ENCODE results near the gene BRWD1. TPM values are rescaled to one million over a fixed set of nuclear protein-coding genes. Genes with fewer than 3 reads are reported as not detected.

BRWD1 gene
- total RNA-seq, 3 donors from 2014 or later = 65.4 to 128 (median 105) TPM

DNA sequence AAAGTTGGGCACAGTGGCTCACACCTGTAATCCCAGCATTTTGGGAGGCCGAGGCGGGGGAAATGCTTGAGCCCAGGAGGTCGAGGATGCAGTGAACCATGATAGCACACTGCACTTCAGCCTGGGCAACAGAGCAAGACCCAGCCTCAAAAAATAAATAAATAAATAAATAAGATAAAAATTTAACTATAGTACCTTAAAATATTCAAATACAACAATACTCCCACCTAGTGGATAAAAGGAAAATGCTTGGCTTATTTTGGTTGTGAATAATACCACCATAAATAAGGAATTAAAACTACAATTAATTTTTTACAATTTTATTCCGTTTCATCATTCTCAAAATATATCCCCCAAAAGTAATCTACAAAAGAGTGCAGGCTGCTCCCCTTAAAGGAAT is 138.3 kb downstream of the BRWD1 start:
- Histone ChIP-seq H3K4me3 (no peak overlapping the region), H3K36me3 (no peaks in the 10 kb centered on the region), H3K4me1 (no peaks in the 10 kb centered on the region), H3K27ac (no peak overlapping the region), H3K9me3 (no peaks in the 10 kb centered on the region), H3K27me3 (no peaks in the 10 kb centered on the region)
- TF ChIP-seq, protein P1, sequence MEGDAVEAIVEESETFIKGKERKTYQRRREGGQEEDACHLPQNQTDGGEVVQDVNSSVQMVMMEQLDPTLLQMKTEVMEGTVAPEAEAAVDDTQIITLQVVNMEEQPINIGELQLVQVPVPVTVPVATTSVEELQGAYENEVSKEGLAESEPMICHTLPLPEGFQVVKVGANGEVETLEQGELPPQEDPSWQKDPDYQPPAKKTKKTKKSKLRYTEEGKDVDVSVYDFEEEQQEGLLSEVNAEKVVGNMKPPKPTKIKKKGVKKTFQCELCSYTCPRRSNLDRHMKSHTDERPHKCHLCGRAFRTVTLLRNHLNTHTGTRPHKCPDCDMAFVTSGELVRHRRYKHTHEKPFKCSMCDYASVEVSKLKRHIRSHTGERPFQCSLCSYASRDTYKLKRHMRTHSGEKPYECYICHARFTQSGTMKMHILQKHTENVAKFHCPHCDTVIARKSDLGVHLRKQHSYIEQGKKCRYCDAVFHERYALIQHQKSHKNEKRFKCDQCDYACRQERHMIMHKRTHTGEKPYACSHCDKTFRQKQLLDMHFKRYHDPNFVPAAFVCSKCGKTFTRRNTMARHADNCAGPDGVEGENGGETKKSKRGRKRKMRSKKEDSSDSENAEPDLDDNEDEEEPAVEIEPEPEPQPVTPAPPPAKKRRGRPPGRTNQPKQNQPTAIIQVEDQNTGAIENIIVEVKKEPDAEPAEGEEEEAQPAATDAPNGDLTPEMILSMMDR (IDR thresholded peaks at IDR 0.05) = peak in 2 of 3 donors; percentile 27 to 30
- no peak for TF ChIP-seq POLR2AphosphoS5 (IDR thresholded peaks at IDR 0.05)
- intact Hi-C loops (cut with DNase I; ENCODE audit: low total_unique reads) = no loop called here
- DNase-seq (ENCODE audit: low spot score in 2 of 2) = no peak

DNA sequence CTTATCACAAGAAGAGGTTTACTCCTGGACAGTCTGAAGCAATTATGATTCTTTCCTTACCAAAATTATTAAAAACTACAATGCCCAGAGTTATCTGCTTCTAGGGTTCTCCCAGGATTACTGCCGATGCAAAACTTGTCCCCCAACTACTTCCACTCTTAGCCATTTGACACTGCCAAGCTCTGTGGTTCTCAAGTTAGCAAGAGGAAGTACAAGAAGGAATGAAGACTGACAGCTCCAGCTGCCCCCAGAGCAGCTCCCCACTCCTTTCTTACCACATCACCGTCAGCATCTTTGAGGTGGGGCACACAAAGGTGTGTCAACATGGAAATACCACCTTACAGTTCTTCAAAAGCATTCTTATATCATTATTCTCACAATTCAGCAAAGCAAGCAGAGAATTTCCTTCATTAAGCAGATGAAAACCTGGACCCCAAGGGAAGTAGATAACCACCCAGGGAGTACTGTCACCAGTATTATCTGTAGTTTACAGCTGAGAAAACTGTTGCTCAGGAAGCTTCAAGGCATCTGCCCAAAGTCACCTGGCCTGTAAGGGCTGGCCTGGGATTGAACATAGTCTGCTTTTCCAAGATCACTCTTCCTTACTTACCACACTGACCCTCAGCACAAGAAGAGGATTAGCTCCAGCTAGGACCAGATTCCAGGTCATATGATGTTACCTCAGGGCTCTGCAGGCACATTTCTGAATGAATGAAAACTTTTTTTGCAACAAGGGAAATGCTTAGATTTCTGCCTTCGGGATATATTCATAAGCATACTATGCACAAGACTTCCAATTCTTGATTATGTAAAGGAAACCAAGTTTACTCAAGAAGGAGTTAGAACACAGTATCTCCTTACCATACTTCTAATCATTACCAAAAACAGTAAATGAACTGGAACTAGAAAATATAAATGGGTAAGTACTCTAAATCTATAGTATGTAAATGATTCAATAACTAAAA is 139.4 kb downstream of the BRWD1 start:
- H3K27me3 ChIP-seq = no peaks in the 10 kb centered on the region
- no peak overlapping the region for H3K4me3 ChIP-seq
- H3K27ac ChIP-seq = no peak overlapping the region
- H3K36me3 ChIP-seq = no peaks in the 10 kb centered on the region
- TF ChIP-seq, protein P1 (IDR thresholded peaks at IDR 0.05) = no peak
- TF ChIP-seq POLR2A (IDR thresholded peaks at IDR 0.05) = no peak
- TF ChIP-seq POLR2AphosphoS5 (IDR thresholded peaks at IDR 0.05) = no peak
- no peaks in the 10 kb centered on the region for H3K9me3 ChIP-seq
- H3K4me1 ChIP-seq = no peaks in the 10 kb centered on the region
- intact Hi-C loops (cut with DNase I; ENCODE audit: low total_unique reads) = no loop called here
- no peak for DNase-seq (ENCODE audit: low spot score in 2 of 2)

GRCh38 chr21:39169906-39170305 is 143.5 kb downstream of the BRWD1 start:
- Histone ChIP-seq H3K27me3 (no peaks in the 10 kb centered on the region), H3K4me1 (no peaks in the 10 kb centered on the region), H3K36me3 (no peaks in the 10 kb centered on the region), H3K4me3 (no peak overlapping the region), H3K9me3 (peaks cover 1 to 3% of the 10 kb centered on the region in 2 donors), H3K27ac (no peak overlapping the region)
- TF ChIP-seq POLR2A (IDR thresholded peaks at IDR 0.05) = no peak
- TF ChIP-seq POLR2AphosphoS5 (IDR thresholded peaks at IDR 0.05) = no peak
- TF ChIP-seq, protein P1 (IDR thresholded peaks at IDR 0.05) = no peak
- no peak for DNase-seq (ENCODE audit: low spot score in 2 of 2)
- intact Hi-C loops (cut with DNase I; ENCODE audit: low total_unique reads) = no loop called here

DNA sequence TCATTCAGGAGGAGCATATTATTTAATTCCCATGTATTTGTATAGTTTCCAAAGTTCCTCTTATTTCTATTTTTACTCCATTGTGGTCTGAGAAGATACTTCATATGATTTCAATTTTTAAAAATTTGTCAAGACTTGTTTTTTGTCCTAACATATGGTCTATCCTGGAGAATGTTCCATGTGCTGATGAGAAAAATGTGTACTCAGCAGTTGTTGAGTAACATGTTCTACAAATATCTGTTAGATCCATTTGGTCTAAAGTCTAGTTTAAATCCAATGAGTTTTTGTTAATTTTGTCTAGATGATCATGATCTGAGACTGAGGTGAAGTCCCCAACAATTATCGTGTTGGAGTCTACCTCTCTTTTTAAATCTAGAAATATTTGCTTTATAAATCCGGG is 144.6 kb downstream of the BRWD1 start:
- no peak for DNase-seq (ENCODE audit: low spot score in 2 of 2)
- no peaks in the 10 kb centered on the region for H3K36me3 ChIP-seq
- intact Hi-C loops (cut with DNase I; ENCODE audit: low total_unique reads) = no loop called here
- no peaks in the 10 kb centered on the region for H3K27me3 ChIP-seq
- no peaks in the 10 kb centered on the region for H3K4me1 ChIP-seq
- H3K4me3 ChIP-seq = no peak overlapping the region
- H3K9me3 ChIP-seq = peaks cover 7 to 14% of the 10 kb centered on the region in 2 donors
- TF ChIP-seq POLR2A (IDR thresholded peaks at IDR 0.05) (no peak), POLR2AphosphoS5 (IDR thresholded peaks at IDR 0.05) (no peak)
- TF ChIP-seq, protein P1 (IDR thresholded peaks at IDR 0.05) = no peak
- H3K27ac ChIP-seq = no peak overlapping the region

DNA sequence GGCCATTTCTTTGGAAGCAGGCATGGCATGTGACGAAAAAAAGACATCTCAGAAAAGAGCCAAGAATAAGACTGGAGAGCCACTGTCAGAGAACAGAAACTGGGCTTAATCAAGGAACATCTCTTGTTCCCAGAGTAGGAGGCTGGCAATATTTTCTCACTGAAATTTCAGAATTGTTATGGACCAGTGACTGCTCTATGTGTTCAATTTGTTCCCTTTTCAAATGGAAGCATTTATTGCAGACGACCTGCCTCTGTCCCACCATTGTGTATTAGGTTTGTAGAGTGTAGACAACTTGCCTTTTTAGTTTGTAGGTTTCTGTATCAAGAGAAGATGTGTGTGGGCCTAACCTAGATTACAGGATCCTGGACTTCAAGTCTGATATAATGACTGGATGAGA is 148.9 kb downstream of the BRWD1 start:
- no peaks in the 10 kb centered on the region for H3K27me3 ChIP-seq
- intact Hi-C loops (cut with DNase I; ENCODE audit: low total_unique reads) = no loop called here
- no peak overlapping the region for H3K4me3 ChIP-seq
- no peak for DNase-seq (ENCODE audit: low spot score in 2 of 2)
- peaks cover 7 to 14% of the 10 kb centered on the region in 2 donors for H3K9me3 ChIP-seq
- no peaks in the 10 kb centered on the region for H3K4me1 ChIP-seq
- H3K27ac ChIP-seq = no peak overlapping the region
- TF ChIP-seq, protein P1 (IDR thresholded peaks at IDR 0.05) = no peak
- no peaks in the 10 kb centered on the region for H3K36me3 ChIP-seq
